GM12892 (cell line): ENCODE data around the gene PHLPP1.

Source experiments
- POLR2A ChIP-seq: IDR thresholded peaks from 2 replicates; pipeline ENCODE4 v1.6.1; 2011; ENCODE audit warnings: low read depth, low read length, control low read depth
- POLR2AphosphoS5 ChIP-seq: IDR thresholded peaks from 2 replicates; pipeline ENCODE4 v1.6.1; 2011; ENCODE audit warnings: low read depth, low read length, control low read depth

GRCh38 chr18:62900132-62900883 lies 185.0 kb downstream of the PHLPP1 start:
- no peak for TF ChIP-seq POLR2A
- TF ChIP-seq POLR2AphosphoS5, result no peak
